Smooth muscle cell (in vitro differentiated cells): ENCODE measurements around the gene PKD2L2. TPM values are rescaled to one million over a fixed set of nuclear protein-coding genes. Genes with fewer than 3 reads are reported as not detected.

Experiments used
- DNase-seq: peaks from one replicate; lab custom pipeline; 2025; ENCODE audit not compliant: unreplicated experiment; lab: John Stamatoyannopoulos, UW
- H2AFZ ChIP-seq: fragments of 200-600 bp; sonication (generic); 2 replicates; pipeline ENCODE4 v1.6.0; 2016; ENCODE audit warnings: antibody characterized with exemption, low read depth, mild to moderate bottlenecking
- H3F3A ChIP-seq: fragments of 200-600 bp; sonication (generic); 2 replicates; pipeline ENCODE4 v1.6.0; 2017; ENCODE audit warnings: antibody characterized with exemption, low read depth
- H3K27ac ChIP-seq: fragments of 200-600 bp; sonication (generic); 2 replicates; pipeline ENCODE4 v1.5.1; 2016; ENCODE audit warnings: low read depth, mild to moderate bottlenecking
- H3K27me3 ChIP-seq: fragments of 200-600 bp; sonication (generic); 2 replicates; pipeline ENCODE4 v1.6.1; 2016; ENCODE audit warnings: low read depth, mild to moderate bottlenecking
- H3K36me3 ChIP-seq: fragments of 200-600 bp; sonication (generic); 2 replicates; pipeline ENCODE4 v1.5.1; 2016; ENCODE audit warnings: low read depth
- H3K4me1 ChIP-seq: fragments of 200-600 bp; sonication (generic); 2 replicates; pipeline ENCODE4 v1.5.1; 2016; ENCODE audit warnings: low read depth
- H3K4me2 ChIP-seq: fragments of 200-600 bp; sonication (generic); 2 replicates; pipeline ENCODE4 v1.6.0; 2016; ENCODE audit warnings: mild to moderate bottlenecking
- H3K4me3 ChIP-seq: fragments of 200-600 bp; sonication (generic); 2 replicates; pipeline ENCODE4 v1.5.1; 2016; ENCODE audit warnings: mild to moderate bottlenecking
- H3K79me2 ChIP-seq: fragments of 200-600 bp; sonication (generic); 2 replicates; pipeline ENCODE4 v1.6.0; 2016; ENCODE audit warnings: low read depth, mild to moderate bottlenecking
- H3K9ac ChIP-seq: fragments of 200-600 bp; sonication (generic); 2 replicates; pipeline ENCODE4 v1.6.0; 2016; ENCODE audit warnings: low read depth
- H3K9me3 ChIP-seq: fragments of 200-600 bp; sonication (generic); replicated peaks from 2 replicates; pipeline ENCODE4 v1.5.1; 2016; ENCODE audit warnings: low read depth
- H4K20me1 ChIP-seq: fragments of 200-600 bp; sonication (generic); 2 replicates; pipeline ENCODE4 v1.6.0; 2016; ENCODE audit warnings: low read depth
- WGBS: methylation state at CpG from one replicate; pipeline ENCODE4 v1.1.7; 2016; ENCODE audit warnings: low lambda C conversion rate; 5-methylcytosine and 5-hydroxymethylcytosine counted together
- polyA plus RNA-seq: library from polyadenylated mRNA; unstranded; fragments of >200 nt; fragmentation: Nextera tagmentation; extraction: Ambion mirVana; gene quantifications from 2 replicates; pipeline ENCODE4 v1.2.1, GENCODE V29; 2016
- total RNA-seq: library from RNA; depleted of rRNA; stranded (reverse); fragments of >200 nt; gene quantifications from 2 replicates; pipeline ENCODE4 v1.2.3, GENCODE V29; 2014
- TF ChIP-seq, protein P1 (sequence below): fragments of 200-600 bp; sonication (generic); IDR thresholded peaks from 2 replicates; pipeline ENCODE4 v1.5.1; 2017; ENCODE audit warnings: borderline replicate concordance, mild to moderate bottlenecking, antibody characterized with exemption; ENCODE audit not compliant: insufficient read depth, poor library complexity, severe bottlenecking

The PKD2L2 gene
- total and polyA plus RNA-seq, 2 experiments from 2014 or later = 0.19 TPM; not detected in 1

DNA sequence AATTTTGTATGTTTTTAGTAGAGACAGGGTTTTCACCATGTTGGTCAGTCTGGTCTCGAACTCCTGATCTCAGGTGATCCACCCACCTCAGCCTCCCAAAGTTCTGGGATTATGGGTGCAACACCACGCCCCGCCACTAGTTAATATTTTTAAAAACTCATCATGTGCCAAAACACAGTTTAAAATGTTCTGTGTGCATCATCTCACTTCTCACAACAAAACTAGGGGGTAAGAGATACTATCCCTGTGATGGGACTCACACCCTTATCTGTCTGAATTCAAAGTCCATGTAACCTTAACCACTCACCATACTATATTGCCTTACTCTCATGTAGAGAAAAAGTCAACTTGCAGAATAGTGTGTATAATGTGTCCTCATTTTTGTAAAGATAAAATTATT, 2.6 kb downstream of the PKD2L2 start:
- Histone ChIP-seq H3K27ac (no peak overlapping the region), H2AFZ (no peak overlapping the region), H3K4me3 (no peak overlapping the region), H3K4me2 (no peak overlapping the region), H3K4me1 (peaks cover 10% of the 10 kb centered on the region), H3K9me3 (no peaks in the 10 kb centered on the region), H3K9ac (no peak overlapping the region), H3K36me3 (no peaks in the 10 kb centered on the region), H3K79me2 (no peaks in the 10 kb centered on the region), H3F3A (no peaks in the 10 kb centered on the region), H4K20me1 (no peaks in the 10 kb centered on the region), H3K27me3 (no peaks in the 10 kb centered on the region)
- WGBS = 94% methylated on average over 3 of the region's 3 CpGs
- DNase-seq = no peak
- TF ChIP-seq, protein P1, sequence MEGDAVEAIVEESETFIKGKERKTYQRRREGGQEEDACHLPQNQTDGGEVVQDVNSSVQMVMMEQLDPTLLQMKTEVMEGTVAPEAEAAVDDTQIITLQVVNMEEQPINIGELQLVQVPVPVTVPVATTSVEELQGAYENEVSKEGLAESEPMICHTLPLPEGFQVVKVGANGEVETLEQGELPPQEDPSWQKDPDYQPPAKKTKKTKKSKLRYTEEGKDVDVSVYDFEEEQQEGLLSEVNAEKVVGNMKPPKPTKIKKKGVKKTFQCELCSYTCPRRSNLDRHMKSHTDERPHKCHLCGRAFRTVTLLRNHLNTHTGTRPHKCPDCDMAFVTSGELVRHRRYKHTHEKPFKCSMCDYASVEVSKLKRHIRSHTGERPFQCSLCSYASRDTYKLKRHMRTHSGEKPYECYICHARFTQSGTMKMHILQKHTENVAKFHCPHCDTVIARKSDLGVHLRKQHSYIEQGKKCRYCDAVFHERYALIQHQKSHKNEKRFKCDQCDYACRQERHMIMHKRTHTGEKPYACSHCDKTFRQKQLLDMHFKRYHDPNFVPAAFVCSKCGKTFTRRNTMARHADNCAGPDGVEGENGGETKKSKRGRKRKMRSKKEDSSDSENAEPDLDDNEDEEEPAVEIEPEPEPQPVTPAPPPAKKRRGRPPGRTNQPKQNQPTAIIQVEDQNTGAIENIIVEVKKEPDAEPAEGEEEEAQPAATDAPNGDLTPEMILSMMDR = no peak

DNA sequence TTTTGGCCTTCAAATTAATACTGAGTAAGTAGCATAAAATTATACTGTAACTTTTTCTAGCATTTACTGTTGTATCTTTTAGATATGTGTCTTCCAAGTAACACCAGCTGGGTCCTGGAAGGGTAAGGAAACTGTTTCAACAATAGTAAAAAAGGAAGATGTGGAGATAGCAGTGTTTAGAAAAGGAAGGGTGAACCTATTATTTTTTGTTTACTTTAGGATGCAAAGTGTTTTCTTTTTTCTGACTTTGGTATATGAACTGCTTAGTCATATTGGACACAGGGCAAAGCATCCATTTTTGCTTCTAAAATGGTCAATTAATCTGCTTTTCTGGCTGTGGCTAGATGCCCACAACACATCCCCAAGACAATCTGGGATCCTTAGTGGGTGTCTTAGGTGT, 5.3 kb downstream of the PKD2L2 start:
- Histone ChIP-seq H3K27me3 (no peaks in the 10 kb centered on the region), H3K36me3 (no peaks in the 10 kb centered on the region), H3K27ac (no peak overlapping the region), H3K4me2 (no peak overlapping the region), H3F3A (no peaks in the 10 kb centered on the region), H3K9me3 (no peaks in the 10 kb centered on the region), H4K20me1 (no peaks in the 10 kb centered on the region), H3K9ac (no peak overlapping the region), H3K79me2 (no peaks in the 10 kb centered on the region), H2AFZ (no peak overlapping the region), H3K4me1 (no peaks in the 10 kb centered on the region), H3K4me3 (no peak overlapping the region)
- no peak for DNase-seq
- TF ChIP-seq, protein P1 = no peak

DNA sequence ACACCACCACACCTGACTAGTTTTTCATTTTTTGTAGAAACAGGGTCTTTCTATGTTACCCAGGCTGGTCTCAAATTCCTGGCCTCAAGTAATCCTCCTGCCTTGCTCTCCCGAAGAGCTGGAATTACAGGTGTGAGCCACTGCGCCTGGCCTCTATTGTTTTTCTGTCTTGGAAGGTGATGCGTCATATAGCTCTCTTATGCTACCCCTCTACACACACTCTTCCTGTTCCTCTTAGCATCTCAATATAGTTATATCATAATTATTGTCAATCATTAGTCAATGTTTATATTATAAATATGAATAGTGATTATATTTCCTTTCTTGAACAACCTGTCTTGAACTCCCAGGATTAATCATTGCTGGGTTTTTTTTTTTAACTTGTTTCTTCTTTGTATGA, 7.3 kb downstream of the PKD2L2 start:
- no peak overlapping the region for H2AFZ ChIP-seq
- no peaks in the 10 kb centered on the region for H3K27me3 ChIP-seq
- no peaks in the 10 kb centered on the region for H3K4me1 ChIP-seq
- no peaks in the 10 kb centered on the region for H3K36me3 ChIP-seq
- H4K20me1 ChIP-seq = no peaks in the 10 kb centered on the region
- no peaks in the 10 kb centered on the region for H3K79me2 ChIP-seq
- TF ChIP-seq, protein P1 = no peak
- no peak overlapping the region for H3K27ac ChIP-seq
- H3K4me2 ChIP-seq = no peak overlapping the region
- WGBS = 92% methylated on average over 3 of the region's 3 CpGs
- DNase-seq = no peak
- H3F3A ChIP-seq = no peaks in the 10 kb centered on the region
- H3K4me3 ChIP-seq = no peak overlapping the region
- no peak overlapping the region for H3K9ac ChIP-seq
- H3K9me3 ChIP-seq = no peaks in the 10 kb centered on the region

DNA sequence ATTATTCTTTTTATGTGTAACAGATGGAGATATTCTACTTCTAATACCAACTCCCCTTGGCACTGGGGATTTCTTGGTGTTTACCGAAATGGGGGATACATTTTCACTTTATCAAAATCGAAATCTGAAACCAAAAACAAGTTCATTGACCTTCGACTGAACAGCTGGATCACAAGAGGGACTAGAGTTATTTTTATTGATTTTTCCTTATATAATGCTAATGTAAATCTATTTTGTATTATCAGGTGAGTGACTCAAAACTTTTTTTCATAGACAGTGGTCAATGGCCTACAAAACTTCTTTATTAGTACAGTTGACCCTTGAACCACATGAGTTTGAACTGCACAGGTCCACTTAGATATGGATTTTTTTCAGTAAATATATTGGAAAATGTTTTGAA, 10.2 kb downstream of the PKD2L2 start:
- Histone ChIP-seq H3K79me2 (no peaks in the 10 kb centered on the region), H3K9me3 (no peaks in the 10 kb centered on the region), H3K9ac (no peak overlapping the region), H3K4me1 (no peaks in the 10 kb centered on the region), H3K27me3 (no peaks in the 10 kb centered on the region), H3K36me3 (no peaks in the 10 kb centered on the region), H2AFZ (no peak overlapping the region), H3K27ac (no peak overlapping the region), H3K4me3 (no peak overlapping the region), H3K4me2 (no peak overlapping the region), H3F3A (no peaks in the 10 kb centered on the region), H4K20me1 (no peaks in the 10 kb centered on the region)
- WGBS = 93% methylated on average over 3 of the region's 3 CpGs
- no peak for DNase-seq
- TF ChIP-seq, protein P1 = no peak
